Neuronal stem cell (in vitro differentiated cells): ENCODE results near the gene AGPAT1.

Experiments used
- DNase-seq: peaks from one replicate; pipeline ENCODE4 v3.0.0-alpha.2; 2013; ENCODE audit warnings: low spot score
- H2AFZ ChIP-seq: one replicate; pipeline ENCODE4 v1.6.1; 2013; ENCODE audit warnings: mild to moderate bottlenecking, low read length, inconsistent platforms
- H2AK5ac ChIP-seq: 2 replicates; pipeline ENCODE4 v1.6.1; 2013; ENCODE audit warnings: low read depth, mild to moderate bottlenecking, inconsistent platforms, low read length, moderate library complexity, mixed read lengths
- H2BK120ac ChIP-seq: 2 replicates; pipeline ENCODE4 v1.6.1; 2013; ENCODE audit warnings: low read depth, mild to moderate bottlenecking, inconsistent platforms, low read length, moderate library complexity, mixed read lengths
- H2BK12ac ChIP-seq: one replicate; pipeline ENCODE4 v1.6.1; 2013; ENCODE audit warnings: low read length, inconsistent platforms
- H2BK15ac ChIP-seq: 2 replicates; pipeline ENCODE4 v1.6.1; 2013; ENCODE audit warnings: mild to moderate bottlenecking, low read length, inconsistent platforms, mixed read lengths
- H2BK5ac ChIP-seq: one replicate; pipeline ENCODE4 v1.6.1; 2013; ENCODE audit warnings: inconsistent platforms, mild to moderate bottlenecking, low read length, moderate library complexity
- H3K14ac ChIP-seq: one replicate; pipeline ENCODE4 v1.6.1; 2013; ENCODE audit warnings: low read length, inconsistent platforms
- H3K18ac ChIP-seq: 2 replicates; pipeline ENCODE4 v1.6.1; 2013; ENCODE audit warnings: low read length, inconsistent platforms
- H3K23ac ChIP-seq: 2 replicates; pipeline ENCODE4 v1.6.1; 2013; ENCODE audit warnings: low read depth, mild to moderate bottlenecking, mixed read lengths, low read length, inconsistent platforms; ENCODE audit not compliant: poor library complexity
- H3K27ac ChIP-seq: replicated peaks from 3 replicates; pipeline ENCODE4 v1.5.1; 2013; ENCODE audit warnings: low read length, inconsistent platforms
- H3K27me3 ChIP-seq, 3 experiments: 2 replicates each; pipeline ENCODE4 v1.6.1; 2013; ENCODE audit warnings: low read length in 3 of 3, mild to moderate bottlenecking in 2 of 3, inconsistent platforms in 1 of 3, low read depth in 1 of 3, mixed read lengths in 1 of 3, moderate library complexity in 1 of 3; ENCODE audit not compliant: control insufficient read depth in 3 of 3, insufficient read depth in 3 of 3
- H3K36me3 ChIP-seq, 2 donors: replicated peaks in 1 of 2; 2 replicates each; pipeline ENCODE4 v1.6.1; 2013; ENCODE audit warnings: low read length in 2 of 2; ENCODE audit not compliant: control insufficient read depth in 2 of 2, insufficient read depth in 2 of 2
- H3K4ac ChIP-seq: 2 replicates; pipeline ENCODE4 v1.6.1; 2013; ENCODE audit warnings: inconsistent platforms, mild to moderate bottlenecking, low read length, moderate library complexity
- H3K4me1 ChIP-seq, 2 donors: 1 replicate in 1 of 2; 2 replicates in 1 of 2; pipeline ENCODE4 v1.6.1; 2013; ENCODE audit warnings: low read length in 2 of 2, low read depth in 1 of 2; ENCODE audit not compliant: control insufficient read depth in 2 of 2, insufficient read depth in 1 of 2
- H3K4me2 ChIP-seq: one replicate; pipeline ENCODE4 v1.6.1; 2013; ENCODE audit warnings: mild to moderate bottlenecking, low read length, inconsistent platforms; ENCODE audit not compliant: insufficient read depth, poor library complexity, severe bottlenecking
- H3K4me3 ChIP-seq, 2 donors: 2 replicates each; pipeline ENCODE4 v1.5.1; 2013; ENCODE audit warnings: low read length in 2 of 2, mild to moderate bottlenecking in 2 of 2, inconsistent platforms in 1 of 2, moderate library complexity in 1 of 2
- H3K79me1 ChIP-seq: one replicate; pipeline ENCODE4 v1.6.1; 2013; ENCODE audit warnings: low read depth, mild to moderate bottlenecking, inconsistent platforms, low read length, moderate library complexity
- H3K9ac ChIP-seq: one replicate; pipeline ENCODE4 v1.6.1; 2013; ENCODE audit warnings: mild to moderate bottlenecking, low read depth, low read length, inconsistent platforms; ENCODE audit not compliant: poor library complexity
- H3K9me3 ChIP-seq, 2 donors: replicated peaks in 1 of 2; 2 replicates each; pipeline versions ENCODE3 to v1.6.1; 2013; ENCODE audit warnings: low read length in 2 of 2, mild to moderate bottlenecking in 2 of 2, inconsistent platforms in 1 of 2, low read depth in 1 of 2, mixed read lengths in 1 of 2, moderate library complexity in 1 of 2; ENCODE audit not compliant: control insufficient read depth in 2 of 2, insufficient read depth in 1 of 2
- H4K8ac ChIP-seq: one replicate; pipeline ENCODE4 v1.6.1; 2013; ENCODE audit warnings: low read depth, mild to moderate bottlenecking, inconsistent platforms, low read length, moderate library complexity
- H4K91ac ChIP-seq: one replicate; pipeline ENCODE4 v1.6.1; 2013; ENCODE audit warnings: low read length, low read depth, mild to moderate bottlenecking, inconsistent platforms; ENCODE audit not compliant: poor library complexity
- WGBS, 2 donors: extraction: QIAGEN DNeasy Blood & Tissue Kit; methylation state at CpG; one replicate each; pipeline ENCODE4 v1.1.7; 2013; ENCODE audit warnings: missing lambda C conversion rate in 2 of 2, mixed read lengths in 1 of 2; ENCODE audit not compliant: insufficient read length in 2 of 2, insufficient replicate concordance in 1 of 2; ENCODE audit errors: extremely low coverage in 2 of 2; 5-methylcytosine and 5-hydroxymethylcytosine counted together

Gene AGPAT1

GRCh38 chr6:32149932-32150870 lies 25.7 kb downstream of the AGPAT1 start:
- peak overlapping the region in 1 of 2 donors; percentile 72 for H3K4me3 ChIP-seq
- H2BK12ac ChIP-seq, result no peak overlapping the region
- H3K4me1 ChIP-seq, result peaks cover 21 to 25% of the 10 kb centered on the region in 2 donors
- no peak overlapping the region for H4K91ac ChIP-seq
- peak overlapping the region; percentile 23 for H3K18ac ChIP-seq
- H3K79me1 ChIP-seq, result peaks cover 10% of the 10 kb centered on the region
- H3K4me2 ChIP-seq, result peak overlapping the region; percentile 51
- no peak overlapping the region for H4K8ac ChIP-seq
- H3K27me3 ChIP-seq, result peaks cover 0 to 33% (median 0%) of the 10 kb centered on the region in 3 experiments
- peak overlapping the region; percentile 68 for H3K9ac ChIP-seq
- DNase-seq, result no peak
- no peak overlapping the region for H2BK15ac ChIP-seq
- no peak overlapping the region for H2BK5ac ChIP-seq
- no peak overlapping the region for H3K23ac ChIP-seq
- no peak overlapping the region for H2AFZ ChIP-seq
- H2AK5ac ChIP-seq, result no peak overlapping the region
- H3K4ac ChIP-seq, result no peak overlapping the region
- no peak overlapping the region for H3K27ac ChIP-seq
- H3K14ac ChIP-seq, result no peak overlapping the region
- no CpG with 5 or more reads among the region's 55 CpGs for WGBS, 2 donors
- no peaks in the 10 kb centered on the region for H3K9me3 ChIP-seq
- H2BK120ac ChIP-seq, result peak overlapping the region; percentile 28
- peaks cover 2% of the 10 kb centered on the region in 2 donors for H3K36me3 ChIP-seq

- Histone ChIP-seq H2BK15ac (peak overlapping the region; percentile 27), H3K4me3 (peak overlapping the region in 1 of 2 donors; percentile 8), H3K23ac (no peak overlapping the region), H3K18ac (peak overlapping the region; percentile 52), H3K4ac (no peak overlapping the region), H3K27me3 (peaks cover 0 to 33% (median 0%) of the 10 kb centered on the region in 3 experiments), H3K36me3 (no peaks in the 10 kb centered on the region), H2AFZ (no peak overlapping the region), H4K8ac (no peak overlapping the region), H3K14ac (no peak overlapping the region), H3K27ac (no peak overlapping the region), H2AK5ac (peak overlapping the region; percentile 14), H3K79me1 (peaks cover under 1% of the 10 kb centered on the region), H2BK120ac (no peak overlapping the region), H3K9ac (no peak overlapping the region), H2BK5ac (no peak overlapping the region), H2BK12ac (no peak overlapping the region), H3K9me3 (no peaks in the 10 kb centered on the region), H3K4me1 (peaks cover 16 to 21% of the 10 kb centered on the region in 2 donors), H4K91ac (no peak overlapping the region), H3K4me2 (peak overlapping the region; percentile 21)
- WGBS, 2 donors, result no CpG with 5 or more reads among the region's 47 CpGs
- DNase-seq, result no peak
Measured at GRCh38 chr6:32149092-32149755, 26.7 kb downstream of the AGPAT1 start.

GRCh38 chr6:32148289-32149091 lies 27.4 kb downstream of the AGPAT1 start:
- H2BK120ac ChIP-seq, result no peak overlapping the region
- no peak overlapping the region for H3K14ac ChIP-seq
- no peak for DNase-seq
- no peak overlapping the region for H2BK12ac ChIP-seq
- H3K4ac ChIP-seq, result no peak overlapping the region
- H4K91ac ChIP-seq, result no peak overlapping the region
- no peak overlapping the region for H2AFZ ChIP-seq
- H3K9me3 ChIP-seq, result no peaks in the 10 kb centered on the region
- H3K18ac ChIP-seq, result no peak overlapping the region
- no peaks in the 10 kb centered on the region for H3K79me1 ChIP-seq
- H3K27me3 ChIP-seq, result peaks cover 0 to 33% (median 0%) of the 10 kb centered on the region in 3 experiments
- peak overlapping the region in 1 of 2 donors; percentile 8 for H3K4me3 ChIP-seq
- no peak overlapping the region for H3K23ac ChIP-seq
- H2BK15ac ChIP-seq, result no peak overlapping the region
- H3K36me3 ChIP-seq, result no peaks in the 10 kb centered on the region
- no peak overlapping the region for H3K9ac ChIP-seq
- WGBS, 2 donors, result no CpG with 5 or more reads among the region's 39 CpGs
- peak overlapping the region; percentile 21 for H3K4me2 ChIP-seq
- no peak overlapping the region for H2BK5ac ChIP-seq
- H4K8ac ChIP-seq, result no peak overlapping the region
- H3K27ac ChIP-seq, result no peak overlapping the region
- peak overlapping the region; percentile 13 for H2AK5ac ChIP-seq
- H3K4me1 ChIP-seq, result peaks cover 16 to 21% of the 10 kb centered on the region in 2 donors
